Fibroblast of skin of scalp (primary cell): ENCODE data around the gene KNOP1.
"Not testable (repeated sequence)": the region's sequence is repeated elsewhere in the genome, so short reads cannot be mapped to it uniquely, and the experiment has no call there.

Experiments used
- DNase-seq: peaks from one replicate; pipeline ENCODE4 v3.0.0-alpha.2; 2013

The KNOP1 gene

GRCh38 chr16:19743816-19744159 lies 25.8 kb upstream of the KNOP1 start:
- DNase-seq = no peak

- no peak for DNase-seq
These were observed 23.3 kb upstream of the KNOP1 start for GRCh38 chr16:19741354-19741753.

- no peak for DNase-seq
These were observed 19.4 kb upstream of the KNOP1 start for GRCh38 chr16:19737306-19738038.

- DNase-seq = no peak
These were observed 17.2 kb upstream of the KNOP1 start for GRCh38 chr16:19735074-19735867.

- DNase-seq = no peak
These were observed 15.5 kb upstream of the KNOP1 start for GRCh38 chr16:19733551-19733950.

- DNase-seq = no peak
These were observed 10.6 kb upstream of the KNOP1 start for GRCh38 chr16:19728636-19728965.

- no peak for DNase-seq
These were observed 5.0 kb upstream of the KNOP1 start for GRCh38 chr16:19722981-19723380.

- no peak for DNase-seq
These were observed 4.4 kb upstream of the KNOP1 start for GRCh38 chr16:19722269-19722952.

- DNase-seq = no peak
These were observed 568 bp upstream of the KNOP1 start for GRCh38 chr16:19718624-19718965.

- DNase-seq = no peak
These were observed 713 bp downstream of the KNOP1 start for GRCh38 chr16:19717314-19717713.

GRCh38 chr16:19716728-19717127 lies 1.3 kb downstream of the KNOP1 start:
- not testable (repeated sequence) for DNase-seq

GRCh38 chr16:19716183-19716582 lies 1.8 kb downstream of the KNOP1 start:
- no peak for DNase-seq

GRCh38 chr16:19715566-19715965 lies 2.5 kb downstream of the KNOP1 start:
- DNase-seq = no peak

GRCh38 chr16:19713697-19714096 lies 4.3 kb downstream of the KNOP1 start:
- DNase-seq = no peak

GRCh38 chr16:19712418-19713058 lies 5.5 kb downstream of the KNOP1 start:
- DNase-seq = no peak

GRCh38 chr16:19711643-19712042 lies 6.4 kb downstream of the KNOP1 start:
- no peak for DNase-seq

GRCh38 chr16:19710991-19711545 lies 7.0 kb downstream of the KNOP1 start:
- no peak for DNase-seq

GRCh38 chr16:19710191-19710908 lies 7.7 kb downstream of the KNOP1 start:
- no peak for DNase-seq

- DNase-seq = no peak
These were observed 8.5 kb downstream of the KNOP1 start for GRCh38 chr16:19709381-19710136.

GRCh38 chr16:19708296-19709205 lies 9.5 kb downstream of the KNOP1 start:
- no peak for DNase-seq
